HG02759 (cell line): ENCODE measurements around the gene CCND1.

Experiments used
- ATAC-seq: cut with Tn5 transposase; IDR thresholded peaks from one replicate; pipeline ENCODE4 v1.9.1; 2021; ENCODE audit warnings: mild to moderate bottlenecking, moderate library complexity; ENCODE audit not compliant: unreplicated experiment

The CCND1 gene

DNA sequence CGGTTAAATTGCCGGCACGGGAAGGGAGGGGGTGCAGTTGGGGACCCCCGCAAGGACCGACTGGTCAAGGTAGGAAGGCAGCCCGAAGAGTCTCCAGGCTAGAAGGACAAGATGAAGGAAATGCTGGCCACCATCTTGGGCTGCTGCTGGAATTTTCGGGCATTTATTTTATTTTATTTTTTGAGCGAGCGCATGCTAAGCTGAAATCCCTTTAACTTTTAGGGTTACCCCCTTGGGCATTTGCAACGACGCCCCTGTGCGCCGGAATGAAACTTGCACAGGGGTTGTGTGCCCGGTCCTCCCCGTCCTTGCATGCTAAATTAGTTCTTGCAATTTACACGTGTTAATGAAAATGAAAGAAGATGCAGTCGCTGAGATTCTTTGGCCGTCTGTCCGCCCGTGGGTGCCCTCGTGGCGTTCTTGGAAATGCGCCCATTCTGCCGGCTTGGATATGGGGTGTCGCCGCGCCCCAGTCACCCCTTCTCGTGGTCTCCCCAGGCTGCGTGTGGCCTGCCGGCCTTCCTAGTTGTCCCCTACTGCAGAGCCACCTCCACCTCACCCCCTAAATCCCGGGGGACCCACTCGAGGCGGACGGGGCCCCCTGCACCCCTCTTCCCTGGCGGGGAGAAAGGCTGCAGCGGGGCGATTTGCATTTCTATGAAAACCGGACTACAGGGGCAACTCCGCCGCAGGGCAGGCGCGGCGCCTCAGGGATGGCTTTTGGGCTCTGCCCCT, 529 bp upstream of the CCND1 start:
- no peak for ATAC-seq

GRCh38 chr11:69641681-69642548, 959 bp downstream of the CCND1 start:
- ATAC-seq, result no peak

- ATAC-seq, result peak; percentile 30
Observed at GRCh38 chr11:69642549-69642912, 1.6 kb downstream of the CCND1 start.

- peak; percentile 53 for ATAC-seq
Observed at GRCh38 chr11:69642913-69643632, 2.1 kb downstream of the CCND1 start.

DNA sequence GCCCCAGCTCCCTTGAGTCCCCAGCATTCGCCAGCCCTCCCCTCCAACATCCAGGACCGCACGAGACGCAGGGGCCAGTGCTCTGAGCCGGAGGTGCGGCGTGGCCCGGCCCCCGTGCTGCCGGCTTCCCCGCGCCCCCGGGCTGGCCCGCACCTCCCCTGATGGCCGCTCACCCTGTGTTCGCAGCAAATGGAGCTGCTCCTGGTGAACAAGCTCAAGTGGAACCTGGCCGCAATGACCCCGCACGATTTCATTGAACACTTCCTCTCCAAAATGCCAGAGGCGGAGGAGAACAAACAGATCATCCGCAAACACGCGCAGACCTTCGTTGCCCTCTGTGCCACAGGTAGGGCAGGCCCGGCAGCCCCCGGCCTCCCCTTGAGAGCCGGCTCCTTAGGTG, 2.7 kb downstream of the CCND1 start:
- no peak for ATAC-seq

GRCh38 chr11:69644071-69644961, 3.4 kb downstream of the CCND1 start:
- ATAC-seq, result no peak

- no peak for ATAC-seq
Observed at GRCh38 chr11:69644962-69645675, 4.2 kb downstream of the CCND1 start.

- ATAC-seq, result no peak
Observed at GRCh38 chr11:69645801-69646492, 5.0 kb downstream of the CCND1 start.

- no peak for ATAC-seq
Observed at GRCh38 chr11:69646493-69647389, 5.8 kb downstream of the CCND1 start.

DNA sequence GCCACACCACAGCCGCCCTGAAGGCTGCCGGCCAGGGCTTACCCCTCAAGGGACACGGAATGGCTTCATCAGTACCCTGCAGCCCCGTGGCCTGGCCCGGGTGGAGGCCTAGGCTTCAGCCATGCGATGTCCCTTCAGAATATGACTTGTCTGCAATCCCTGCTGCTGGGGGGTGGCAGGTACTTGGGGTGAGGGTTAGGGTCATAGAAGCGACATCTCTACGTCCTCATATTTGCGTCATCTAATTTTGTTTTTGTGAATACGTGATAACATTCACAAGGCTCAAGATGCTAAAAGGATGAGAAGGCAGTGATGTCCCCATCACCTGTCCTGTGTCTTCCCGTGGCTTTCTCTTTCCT, 6.4 kb downstream of the CCND1 start:
- ATAC-seq, result no peak

DNA sequence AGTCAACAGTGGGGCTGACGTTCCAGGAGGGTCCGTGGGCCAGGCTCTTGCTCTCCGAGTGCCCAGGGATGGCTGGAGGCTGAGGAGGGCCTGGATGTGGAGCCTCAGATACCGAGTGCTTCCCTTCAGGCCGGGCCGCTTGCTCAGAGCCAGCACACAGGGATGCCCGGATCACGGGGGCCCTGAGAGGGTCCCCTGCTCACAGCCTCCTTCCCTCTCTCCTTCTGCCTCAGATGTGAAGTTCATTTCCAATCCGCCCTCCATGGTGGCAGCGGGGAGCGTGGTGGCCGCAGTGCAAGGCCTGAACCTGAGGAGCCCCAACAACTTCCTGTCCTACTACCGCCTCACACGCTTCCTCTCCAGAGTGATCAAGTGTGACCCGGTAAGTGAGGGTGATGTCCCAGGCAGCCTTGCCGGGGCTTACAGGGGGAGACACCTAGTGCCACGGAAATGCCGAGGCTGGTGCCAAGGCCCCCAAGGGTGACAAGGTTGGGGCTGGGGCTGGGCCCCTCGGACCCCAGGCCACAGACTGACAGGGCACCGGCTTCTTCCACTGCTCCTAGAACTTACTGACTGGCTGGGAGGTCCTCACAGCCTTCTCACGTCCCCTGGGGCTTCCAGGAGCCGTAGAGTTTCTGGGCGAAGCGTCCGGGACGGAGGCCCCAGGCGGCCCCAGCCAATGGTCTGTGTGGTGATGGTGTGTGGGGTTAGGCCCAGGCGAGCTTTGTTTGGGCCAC, 7.0 kb downstream of the CCND1 start:
- no peak for ATAC-seq

DNA sequence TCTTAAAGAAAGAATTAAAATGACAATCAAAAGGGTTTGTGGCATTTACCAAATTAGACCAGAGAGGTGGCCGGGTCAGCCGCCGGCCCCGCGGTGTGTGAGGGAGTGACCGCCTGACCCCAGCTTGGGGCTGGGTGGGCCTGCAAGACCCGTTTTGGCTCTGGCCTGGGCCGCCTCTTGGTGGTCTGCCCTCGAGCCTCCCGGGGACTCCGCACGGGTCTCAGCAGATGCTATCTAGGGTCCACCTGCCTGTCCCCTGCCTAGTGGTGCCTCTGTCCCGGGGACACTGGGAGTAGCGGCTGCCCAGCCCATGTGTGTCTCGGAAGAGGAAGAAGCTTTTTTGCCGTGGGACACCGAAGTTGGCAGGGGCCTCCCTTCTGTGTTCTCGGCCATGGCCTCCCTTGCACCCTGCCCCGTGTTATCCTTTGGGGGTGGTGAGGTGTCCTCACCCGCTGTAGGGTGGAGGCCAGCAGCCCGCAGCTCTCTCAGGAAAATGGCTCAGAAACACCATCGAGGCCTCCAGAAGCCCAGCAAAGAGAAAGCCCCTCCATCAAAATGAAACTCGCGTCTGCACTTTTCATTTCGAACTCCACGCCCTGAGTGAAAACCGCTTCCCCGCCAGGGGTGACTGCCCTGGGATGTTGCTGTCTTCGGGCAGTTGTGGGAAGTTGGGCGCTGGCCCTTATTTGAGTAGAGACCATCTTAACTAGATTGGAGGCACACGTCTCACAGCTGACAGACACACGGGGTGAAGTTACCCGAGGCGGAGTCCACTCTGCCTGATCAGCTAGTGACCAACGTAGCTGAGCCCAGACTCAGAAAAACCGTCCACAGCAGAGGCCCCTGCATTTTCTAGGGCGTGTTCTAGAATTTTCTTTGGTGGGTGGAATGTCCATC, 8.0 kb downstream of the CCND1 start:
- ATAC-seq, result no peak

GRCh38 chr11:69649576-69649900, 8.6 kb downstream of the CCND1 start:
- ATAC-seq, result no peak

GRCh38 chr11:69650081-69650831, 9.3 kb downstream of the CCND1 start:
- ATAC-seq, result no peak

DNA sequence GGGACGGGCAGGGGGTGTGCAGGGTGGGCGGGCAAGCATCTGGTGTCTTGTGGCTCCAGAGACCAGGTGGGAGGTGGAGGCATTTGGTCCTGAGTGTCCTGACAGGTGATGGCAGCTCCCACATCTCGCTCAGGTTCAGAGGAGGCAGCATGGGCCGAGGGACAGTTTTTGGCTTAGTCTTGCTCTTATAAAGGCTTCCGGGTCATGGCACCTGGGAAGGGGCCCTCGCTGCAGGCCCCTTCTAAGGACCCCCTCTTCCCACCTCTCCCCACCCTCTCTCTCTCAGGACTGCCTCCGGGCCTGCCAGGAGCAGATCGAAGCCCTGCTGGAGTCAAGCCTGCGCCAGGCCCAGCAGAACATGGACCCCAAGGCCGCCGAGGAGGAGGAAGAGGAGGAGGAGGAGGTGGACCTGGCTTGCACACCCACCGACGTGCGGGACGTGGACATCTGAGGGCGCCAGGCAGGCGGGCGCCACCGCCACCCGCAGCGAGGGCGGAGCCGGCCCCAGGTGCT, 9.9 kb downstream of the CCND1 start:
- no peak for ATAC-seq
